Effector memory CD8-positive, alpha-beta T cell (primary cell): Measurements from ENCODE around the gene ORMDL2.

Experiments used
- ATAC-seq: fragments of 150-1000 bp; cut with Tn5 transposase; replicated peaks from 2 replicates; pipeline ENCODE4 v1.10.0; 2021; ENCODE audit warnings: mild to moderate bottlenecking, moderate library complexity
- DNase-seq, 3 experiments: peaks; one replicate each; pipeline ENCODE4 v3.0.0; 2021
- H3K27ac Mint-ChIP-seq, 2 donors: one replicate each; pipeline ENCODE4 v1.8.0; 2022; ENCODE audit warnings: mild to moderate bottlenecking in 2 of 2, mixed read lengths in 2 of 2, moderate library complexity in 2 of 2
- H3K27me3 Mint-ChIP-seq, 2 donors: one replicate each; pipeline ENCODE4 v1.8.0; 2022; ENCODE audit warnings: mixed read lengths in 2 of 2
- H3K36me3 Mint-ChIP-seq: one replicate; pipeline ENCODE4 v1.8.0; 2022; ENCODE audit warnings: mild to moderate bottlenecking, moderate library complexity, mixed read lengths; ENCODE audit not compliant: insufficient read depth
- H3K4me1 Mint-ChIP-seq, 2 donors: one replicate each; pipeline ENCODE4 v1.8.0; 2022; ENCODE audit warnings: low read depth in 2 of 2, mixed read lengths in 2 of 2
- H3K4me3 Mint-ChIP-seq, 2 donors: one replicate each; pipeline ENCODE4 v1.8.0; 2022; ENCODE audit warnings: mild to moderate bottlenecking in 2 of 2, mixed read lengths in 2 of 2, moderate library complexity in 2 of 2
- H3K9me3 Mint-ChIP-seq, 2 donors: one replicate each; pipeline ENCODE4 v1.8.0; 2022; ENCODE audit warnings: mixed read lengths in 2 of 2
- total RNA-seq, 9 experiments: gene quantifications; one replicate each; lab custom pipeline; 2026; lab: John Stamatoyannopoulos, UW

Gene ORMDL2, protein sequence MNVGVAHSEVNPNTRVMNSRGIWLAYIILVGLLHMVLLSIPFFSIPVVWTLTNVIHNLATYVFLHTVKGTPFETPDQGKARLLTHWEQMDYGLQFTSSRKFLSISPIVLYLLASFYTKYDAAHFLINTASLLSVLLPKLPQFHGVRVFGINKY
- total RNA-seq: 8.1 to 39.4 (median 25.6) reads per million in 9 experiments

GRCh38 chr12:55817345-55818139 is at the start of gene ORMDL2, which contains the start of gene SARNP:
ORMDL2 (plus strand) TSS chr12:55818041; CDS start chr12:55819000, 959 bp downstream.
SARNP (minus strand) TSS chr12:55817724; CDS start chr12:55817701, 23 bp downstream.
- H3K36me3 Mint-ChIP-seq: peaks cover 42% of the 10 kb centered on the region
- peaks cover 27 to 29% of the 10 kb centered on the region in 2 donors for H3K4me1 Mint-ChIP-seq
- no peaks in the 10 kb centered on the region for H3K9me3 Mint-ChIP-seq
- ATAC-seq (peak; percentile 89), DNase-seq (peak; percentile 94 to 95 (median 94))
- no peaks in the 10 kb centered on the region for H3K27me3 Mint-ChIP-seq
- H3K4me3 Mint-ChIP-seq: no peak within 1 kb of the TSS
- H3K27ac Mint-ChIP-seq: no peak within 1 kb of the TSS

- no peak overlapping the region for H3K4me3 Mint-ChIP-seq
- ATAC-seq (no peak), DNase-seq (no peak)
- H3K4me1 Mint-ChIP-seq: peaks cover 0 to 19% of the 10 kb centered on the region in 2 donors
- no peaks in the 10 kb centered on the region for H3K9me3 Mint-ChIP-seq
- H3K36me3 Mint-ChIP-seq: peaks cover 64% of the 10 kb centered on the region
- H3K27ac Mint-ChIP-seq: peak overlapping the region; percentile 29 to 33
- H3K27me3 Mint-ChIP-seq: no peaks in the 10 kb centered on the region
These were observed 46.1 kb upstream of the ORMDL2 start for GRCh38 chr12:55771736-55772135.

DNA sequence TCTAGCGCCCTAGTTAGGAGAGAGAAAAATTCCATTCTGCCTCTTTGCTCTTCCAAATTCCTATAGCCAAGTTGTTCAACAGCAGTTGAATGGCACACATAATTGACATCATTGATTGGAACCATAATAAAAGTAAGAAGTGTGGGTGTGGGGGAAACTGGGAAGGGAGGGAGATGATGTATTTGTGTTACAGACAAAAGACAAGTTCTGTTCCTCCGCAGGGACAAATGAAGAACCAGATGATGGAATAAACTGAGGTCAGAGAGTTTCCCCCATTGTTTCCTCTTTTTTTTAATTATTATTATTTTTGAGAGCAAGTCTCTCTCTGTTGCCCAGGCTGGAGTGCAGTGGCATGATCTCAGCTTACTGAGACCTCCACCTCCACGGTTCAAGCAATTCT is 40.0 kb upstream of the ORMDL2 start:
- Mint-ChIP-seq H3K27me3 (no peaks in the 10 kb centered on the region), H3K36me3 (peaks cover 73% of the 10 kb centered on the region), H3K9me3 (no peaks in the 10 kb centered on the region), H3K27ac (peak overlapping the region in 1 of 2 donors; percentile 66), H3K4me3 (no peak overlapping the region), H3K4me1 (peaks cover 3 to 18% of the 10 kb centered on the region in 2 donors)
- DNase-seq (no peak), ATAC-seq (no peak)

DNA sequence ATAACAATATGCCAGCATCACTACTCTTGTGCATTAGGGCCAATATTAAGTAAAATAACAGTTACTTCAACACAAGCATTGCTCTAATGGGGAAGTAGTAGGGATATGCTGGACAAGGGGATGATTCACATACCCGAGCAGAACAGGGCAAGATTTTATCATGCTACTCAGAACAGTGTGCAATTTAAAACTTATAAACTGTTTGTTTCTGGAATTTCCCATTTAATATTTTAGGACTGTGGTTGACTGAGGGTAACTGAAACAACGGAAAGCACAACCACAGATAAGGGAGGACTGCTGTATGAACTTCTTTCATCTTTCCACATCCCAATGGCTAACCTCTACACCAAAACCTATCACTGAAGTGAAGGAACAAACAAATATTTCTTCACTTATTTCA is 37.2 kb upstream of the ORMDL2 start:
- H3K27ac Mint-ChIP-seq: peak overlapping the region in 1 of 2 donors; percentile 85
- DNase-seq (no peak), ATAC-seq (peak; percentile 19)
- H3K27me3 Mint-ChIP-seq: no peaks in the 10 kb centered on the region
- H3K4me1 Mint-ChIP-seq: peaks cover 3 to 14% of the 10 kb centered on the region in 2 donors
- H3K4me3 Mint-ChIP-seq: no peak overlapping the region
- H3K9me3 Mint-ChIP-seq: no peaks in the 10 kb centered on the region
- H3K36me3 Mint-ChIP-seq: peaks cover 77% of the 10 kb centered on the region

DNA sequence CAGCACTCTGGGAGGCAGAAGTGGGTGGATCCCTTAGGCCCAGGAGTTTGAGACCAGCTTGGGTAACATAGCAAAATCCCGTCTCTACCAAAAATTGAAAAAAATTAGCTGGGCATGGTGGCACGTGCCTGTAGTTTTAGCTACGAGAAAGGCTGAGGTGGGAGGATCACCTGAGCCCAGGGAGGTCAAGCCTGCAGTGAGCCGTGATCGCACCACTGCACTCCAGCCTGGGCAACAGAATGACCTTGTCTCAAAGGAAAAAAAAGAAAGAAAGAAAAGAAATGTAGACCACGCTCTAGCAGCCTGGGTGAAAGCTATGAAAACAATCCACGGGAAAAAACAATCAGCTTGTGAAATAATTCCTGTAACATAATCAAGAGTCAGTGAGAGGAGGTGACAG is 29.3 kb upstream of the ORMDL2 start:
- ATAC-seq: no peak
- Mint-ChIP-seq H3K9me3 (no peaks in the 10 kb centered on the region), H3K27me3 (no peaks in the 10 kb centered on the region), H3K4me1 (peaks cover 0 to 3% of the 10 kb centered on the region in 2 donors), H3K4me3 (no peak overlapping the region), H3K27ac (peak overlapping the region in 1 of 2 donors; percentile 74), H3K36me3 (peaks cover 90% of the 10 kb centered on the region)
- no peak for DNase-seq

DNA sequence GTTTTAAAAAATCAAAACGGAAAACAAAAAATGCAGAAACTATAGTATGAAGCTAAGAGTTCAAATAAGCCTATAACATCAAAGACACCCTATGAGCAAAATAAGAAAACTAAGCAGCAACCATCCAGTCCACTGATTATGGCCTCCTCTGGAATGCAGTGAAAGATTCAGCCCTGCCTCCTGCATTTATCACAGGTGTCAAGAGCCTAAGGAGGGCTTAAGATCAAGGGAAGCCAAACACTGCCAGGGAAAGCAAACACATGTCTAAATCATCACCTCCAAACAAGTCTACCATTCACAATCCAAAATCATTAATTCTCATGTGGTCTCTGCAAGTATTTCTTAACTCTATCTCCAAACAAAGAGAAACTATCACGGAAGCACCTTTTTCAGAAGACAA is 28.7 kb upstream of the ORMDL2 start:
- no peak overlapping the region for H3K4me3 Mint-ChIP-seq
- H3K27ac Mint-ChIP-seq: no peak overlapping the region
- no peak for ATAC-seq
- DNase-seq: no peak
- no peaks in the 10 kb centered on the region for H3K27me3 Mint-ChIP-seq
- peaks cover 91% of the 10 kb centered on the region for H3K36me3 Mint-ChIP-seq
- H3K9me3 Mint-ChIP-seq: no peaks in the 10 kb centered on the region
- peaks cover 0 to 3% of the 10 kb centered on the region in 2 donors for H3K4me1 Mint-ChIP-seq

GRCh38 chr12:55789893-55790292 is 27.9 kb upstream of the ORMDL2 start:
- Mint-ChIP-seq H3K4me3 (no peak overlapping the region), H3K9me3 (no peaks in the 10 kb centered on the region), H3K36me3 (peaks cover 92% of the 10 kb centered on the region), H3K27ac (no peak overlapping the region), H3K27me3 (no peaks in the 10 kb centered on the region), H3K4me1 (peaks cover 0 to 3% of the 10 kb centered on the region in 2 donors)
- DNase-seq (no peak), ATAC-seq (no peak)

- Mint-ChIP-seq H3K27me3 (no peaks in the 10 kb centered on the region), H3K36me3 (peaks cover 82% of the 10 kb centered on the region), H3K27ac (peak overlapping the region in 1 of 2 donors; percentile 58), H3K4me1 (peaks cover 1 to 11% of the 10 kb centered on the region in 2 donors), H3K9me3 (no peaks in the 10 kb centered on the region), H3K4me3 (no peak overlapping the region)
- DNase-seq: no peak
- ATAC-seq: no peak
These were observed 21.9 kb upstream of the ORMDL2 start for GRCh38 chr12:55795950-55796349.

- H3K27ac Mint-ChIP-seq: peak overlapping the region in 1 of 2 donors; percentile 10
- ATAC-seq (no peak), DNase-seq (no peak)
- no peaks in the 10 kb centered on the region for H3K27me3 Mint-ChIP-seq
- no peak overlapping the region for H3K4me3 Mint-ChIP-seq
- no peaks in the 10 kb centered on the region for H3K9me3 Mint-ChIP-seq
- H3K4me1 Mint-ChIP-seq: peaks cover 1 to 11% of the 10 kb centered on the region in 2 donors
- peaks cover 81% of the 10 kb centered on the region for H3K36me3 Mint-ChIP-seq
These were observed 20.8 kb upstream of the ORMDL2 start for GRCh38 chr12:55797068-55797467.

- peaks cover 80% of the 10 kb centered on the region for H3K36me3 Mint-ChIP-seq
- H3K27me3 Mint-ChIP-seq: no peaks in the 10 kb centered on the region
These were observed 20.3 kb upstream of the ORMDL2 start for GRCh38 chr12:55797550-55797949.

GRCh38 chr12:55806982-55807381 is 10.9 kb upstream of the ORMDL2 start:
- no peak for DNase-seq
- Mint-ChIP-seq H3K27ac (peak overlapping the region in 1 of 2 donors; percentile 4), H3K27me3 (no peaks in the 10 kb centered on the region), H3K36me3 (peaks cover 75% of the 10 kb centered on the region), H3K9me3 (no peaks in the 10 kb centered on the region), H3K4me1 (peaks cover 29 to 30% of the 10 kb centered on the region in 2 donors), H3K4me3 (no peak overlapping the region)
- ATAC-seq: no peak

More at GRCh38 chr12:55797550-55797949, 20.3 kb upstream of the ORMDL2 start:
- Mint-ChIP-seq H3K27ac (peak overlapping the region in 1 of 2 donors; percentile 26), H3K4me1 (peaks cover 1 to 11% of the 10 kb centered on the region in 2 donors), H3K4me3 (no peak overlapping the region), H3K9me3 (no peaks in the 10 kb centered on the region)
- ATAC-seq (no peak), DNase-seq (no peak)

GRCh38 chr12:55809274-55809673 is 8.6 kb upstream of the ORMDL2 start:
- no peaks in the 10 kb centered on the region for H3K27me3 Mint-ChIP-seq
- ATAC-seq: no peak
- H3K4me1 Mint-ChIP-seq: peaks cover 33 to 34% of the 10 kb centered on the region in 2 donors
- no peak for DNase-seq
- H3K27ac Mint-ChIP-seq: no peak overlapping the region
- H3K9me3 Mint-ChIP-seq: no peaks in the 10 kb centered on the region
- H3K36me3 Mint-ChIP-seq: peaks cover 67% of the 10 kb centered on the region
- no peak overlapping the region for H3K4me3 Mint-ChIP-seq

- Mint-ChIP-seq H3K27ac (peak overlapping the region in 1 of 2 donors; percentile 41), H3K27me3 (no peaks in the 10 kb centered on the region), H3K4me1 (peaks cover 29 to 35% of the 10 kb centered on the region in 2 donors)
These were observed 5.8 kb upstream of the ORMDL2 start for GRCh38 chr12:55812088-55812487.

DNA sequence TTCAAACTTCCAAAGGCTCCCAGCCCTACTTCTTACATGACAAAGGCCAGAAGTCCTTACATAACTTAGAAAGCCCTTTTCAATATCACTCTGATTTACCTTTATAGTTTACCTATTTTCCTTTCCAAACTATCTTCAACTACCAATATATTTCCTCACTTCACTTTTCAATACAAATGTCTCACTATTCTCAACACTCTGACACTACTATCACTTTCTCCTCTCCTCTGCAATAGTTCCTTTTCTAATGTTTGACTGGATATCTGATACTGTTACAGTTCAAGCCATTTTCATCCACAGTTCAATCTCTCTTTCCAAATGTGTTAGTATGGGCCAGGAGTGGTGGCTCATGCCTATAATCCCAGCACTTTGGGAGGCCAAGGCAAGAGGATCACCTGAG is 3.6 kb upstream of the ORMDL2 start:
- ATAC-seq (no peak), DNase-seq (no peak)
- H3K27me3 Mint-ChIP-seq: no peaks in the 10 kb centered on the region
- no peak overlapping the region for H3K4me3 Mint-ChIP-seq
- no peaks in the 10 kb centered on the region for H3K9me3 Mint-ChIP-seq
- H3K27ac Mint-ChIP-seq: no peak overlapping the region
- H3K36me3 Mint-ChIP-seq: peaks cover 41% of the 10 kb centered on the region
- peaks cover 38 to 43% of the 10 kb centered on the region in 2 donors for H3K4me1 Mint-ChIP-seq

More at GRCh38 chr12:55812088-55812487, 5.8 kb upstream of the ORMDL2 start:
- DNase-seq: no peak
- no peak overlapping the region for H3K4me3 Mint-ChIP-seq
- peaks cover 63% of the 10 kb centered on the region for H3K36me3 Mint-ChIP-seq
- ATAC-seq: no peak
- H3K9me3 Mint-ChIP-seq: no peaks in the 10 kb centered on the region
